HFFc6 (cell line): ENCODE data around the gene DPP6. TPM values are rescaled to one million over a fixed set of nuclear protein-coding genes. Genes with fewer than 3 reads are reported as not detected.

Experiments used
- DNase-seq: peaks from one replicate; pipeline ENCODE4 v3.0.0-alpha.2; 2018
- H3K27ac Mint-ChIP-seq: 2 replicates; pipeline ENCODE4 v1.8.0; 2020; ENCODE audit warnings: mild to moderate bottlenecking, mixed read lengths
- H3K27me3 Mint-ChIP-seq: 2 replicates; pipeline ENCODE4 v1.8.0; 2021; ENCODE audit warnings: mild to moderate bottlenecking, moderate library complexity, mixed read lengths; ENCODE audit not compliant: insufficient read depth
- H3K36me3 Mint-ChIP-seq: 2 replicates; pipeline ENCODE4 v1.8.0; 2021; ENCODE audit warnings: low read depth, mixed read lengths
- H3K4me1 Mint-ChIP-seq: 2 replicates; pipeline ENCODE4 v1.8.0; 2020; ENCODE audit warnings: low read depth, mixed read lengths
- H3K4me3 Mint-ChIP-seq: 2 replicates; pipeline ENCODE4 v1.8.0; 2020; ENCODE audit warnings: mild to moderate bottlenecking, moderate library complexity, mixed read lengths
- H3K9me3 Mint-ChIP-seq: 2 replicates; pipeline ENCODE4 v1.8.0; 2020; ENCODE audit warnings: mild to moderate bottlenecking, mixed read lengths
- total RNA-seq, 6 experiments: library from RNA; stranded (reverse); fragmentation: NEBNext Ultra II Directional; extraction: Animal tissue kit (Norgen Biotek cat#: 25700); gene quantifications; 2 replicates in 1 of 6; 3 replicates in 5 of 6; pipeline ENCODE4 v1.2.3, GENCODE V29; 2021
- TF ChIP-seq, protein P1 (sequence below): fragments of 200-600 bp; sonication (generic); IDR thresholded peaks from 2 replicates; pipeline ENCODE4 v1.5.0; 2021; ENCODE audit warnings: antibody characterized with exemption, mild to moderate bottlenecking

The DPP6 gene
- total RNA-seq, 6 experiments from 2014 or later = not detected

DNA sequence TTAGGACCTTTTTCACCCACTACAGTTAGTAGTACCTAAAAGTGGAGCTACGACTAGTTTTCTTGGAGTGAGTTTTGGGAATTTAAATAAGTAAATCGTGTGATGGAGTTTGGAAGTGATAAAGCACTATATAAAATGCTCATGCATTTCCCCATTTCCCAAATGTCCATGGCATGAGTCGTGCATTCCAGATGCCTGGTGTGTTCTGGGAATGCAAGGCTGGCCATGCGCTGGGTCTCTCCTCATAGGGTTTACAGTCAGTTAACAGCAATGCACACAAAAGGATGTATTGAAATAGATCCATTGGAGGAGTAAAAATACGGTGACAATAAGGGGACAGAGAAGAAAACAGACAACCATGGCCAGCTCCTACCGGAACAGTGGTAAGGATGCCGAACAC is 149.8 kb downstream of the DPP6 start:
- TF ChIP-seq, protein P1, sequence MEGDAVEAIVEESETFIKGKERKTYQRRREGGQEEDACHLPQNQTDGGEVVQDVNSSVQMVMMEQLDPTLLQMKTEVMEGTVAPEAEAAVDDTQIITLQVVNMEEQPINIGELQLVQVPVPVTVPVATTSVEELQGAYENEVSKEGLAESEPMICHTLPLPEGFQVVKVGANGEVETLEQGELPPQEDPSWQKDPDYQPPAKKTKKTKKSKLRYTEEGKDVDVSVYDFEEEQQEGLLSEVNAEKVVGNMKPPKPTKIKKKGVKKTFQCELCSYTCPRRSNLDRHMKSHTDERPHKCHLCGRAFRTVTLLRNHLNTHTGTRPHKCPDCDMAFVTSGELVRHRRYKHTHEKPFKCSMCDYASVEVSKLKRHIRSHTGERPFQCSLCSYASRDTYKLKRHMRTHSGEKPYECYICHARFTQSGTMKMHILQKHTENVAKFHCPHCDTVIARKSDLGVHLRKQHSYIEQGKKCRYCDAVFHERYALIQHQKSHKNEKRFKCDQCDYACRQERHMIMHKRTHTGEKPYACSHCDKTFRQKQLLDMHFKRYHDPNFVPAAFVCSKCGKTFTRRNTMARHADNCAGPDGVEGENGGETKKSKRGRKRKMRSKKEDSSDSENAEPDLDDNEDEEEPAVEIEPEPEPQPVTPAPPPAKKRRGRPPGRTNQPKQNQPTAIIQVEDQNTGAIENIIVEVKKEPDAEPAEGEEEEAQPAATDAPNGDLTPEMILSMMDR = no peak
- DNase-seq = no peak
- H3K36me3 Mint-ChIP-seq = peaks cover 10% of the 10 kb centered on the region
- H3K4me3 Mint-ChIP-seq = no peak overlapping the region
- no peak overlapping the region for H3K27ac Mint-ChIP-seq
- H3K27me3 Mint-ChIP-seq = no peaks in the 10 kb centered on the region; the same call in 1 of the 2 replicates
- no peaks in the 10 kb centered on the region for H3K4me1 Mint-ChIP-seq
- peaks cover 58% of the 10 kb centered on the region for H3K9me3 Mint-ChIP-seq

DNA sequence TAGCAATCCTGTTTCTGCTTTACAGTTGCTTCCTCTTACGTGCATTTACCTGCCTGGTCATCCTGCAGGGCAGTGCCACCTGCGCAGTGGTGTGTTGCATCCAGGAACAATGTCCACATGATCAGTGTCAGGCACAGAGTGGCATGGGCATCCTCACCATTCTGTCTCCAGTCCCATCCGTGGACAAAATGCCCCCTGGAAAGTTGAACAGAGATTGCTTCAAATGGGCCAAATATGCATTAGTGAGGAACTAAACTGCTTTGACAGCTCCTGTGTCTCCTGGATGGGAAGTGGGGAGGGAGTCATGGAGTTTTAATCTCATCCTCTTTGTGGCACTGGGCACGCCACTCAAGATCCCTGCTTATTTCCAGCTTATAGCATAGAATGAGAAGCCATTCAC is 151.8 kb downstream of the DPP6 start:
- H3K27ac Mint-ChIP-seq = no peak overlapping the region
- H3K9me3 Mint-ChIP-seq = peaks cover 57% of the 10 kb centered on the region
- TF ChIP-seq, protein P1 = no peak
- peaks cover 10% of the 10 kb centered on the region for H3K36me3 Mint-ChIP-seq
- DNase-seq = no peak
- no peaks in the 10 kb centered on the region for H3K4me1 Mint-ChIP-seq
- H3K4me3 Mint-ChIP-seq = no peak overlapping the region
- no peaks in the 10 kb centered on the region; the same call in 1 of the 2 replicates for H3K27me3 Mint-ChIP-seq

DNA sequence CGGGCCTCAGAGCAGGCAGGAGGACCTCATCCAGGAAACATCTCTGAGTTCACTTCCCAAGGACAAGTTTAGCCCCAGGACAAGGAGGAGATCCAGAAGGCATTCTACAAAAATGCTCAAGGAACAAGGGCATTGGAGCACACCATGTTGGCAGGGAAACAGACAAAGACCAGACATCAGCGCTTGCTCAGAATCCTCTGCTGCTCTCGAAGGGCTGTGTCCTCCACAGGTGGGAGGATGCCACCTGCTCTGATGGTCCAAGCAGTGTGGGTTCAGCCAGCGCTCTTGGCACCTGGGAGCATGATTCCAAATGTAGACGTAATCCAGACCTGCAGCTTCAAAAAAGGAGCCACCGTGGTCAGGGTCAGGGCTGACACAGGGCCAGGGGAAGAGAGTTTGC is 160.7 kb downstream of the DPP6 start:
- no peaks in the 10 kb centered on the region for H3K36me3 Mint-ChIP-seq
- no peak overlapping the region for H3K4me3 Mint-ChIP-seq
- H3K27ac Mint-ChIP-seq = no peak overlapping the region

DNA sequence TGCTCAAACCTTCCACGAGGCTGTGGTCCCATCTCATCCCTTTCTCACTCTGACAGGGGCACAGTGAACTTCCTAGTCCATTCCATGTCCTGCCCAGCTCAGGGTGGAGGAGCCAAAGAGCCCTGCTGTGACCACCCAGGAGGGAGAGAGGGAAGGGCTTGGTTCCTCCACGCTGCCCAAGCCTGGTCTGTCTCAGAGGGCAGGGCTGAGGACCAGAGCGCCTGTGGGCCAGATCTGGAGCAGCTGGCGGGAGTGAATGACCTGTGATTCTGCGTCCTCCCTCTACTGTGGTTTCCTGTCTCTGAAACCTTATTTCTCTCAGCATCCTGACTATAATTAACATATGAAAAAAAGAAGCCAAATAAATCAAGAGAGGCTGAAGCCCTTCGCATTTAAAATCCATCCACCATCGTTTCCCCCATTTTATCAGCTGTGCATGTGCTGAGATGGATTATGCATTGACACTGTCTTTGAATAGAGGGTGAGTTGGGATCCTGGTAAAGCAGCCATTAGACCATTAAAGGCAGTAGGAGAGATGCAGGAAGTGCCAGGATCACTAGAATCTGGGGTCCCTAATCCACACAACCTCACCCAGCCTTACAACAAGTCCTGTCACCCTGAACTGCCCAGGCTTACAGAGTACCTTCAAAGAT is 165.6 kb downstream of the DPP6 start:
- TF ChIP-seq, protein P1 = no peak
- H3K4me1 Mint-ChIP-seq = no peaks in the 10 kb centered on the region
- H3K4me3 Mint-ChIP-seq = no peak overlapping the region
- DNase-seq = no peak
- H3K27me3 Mint-ChIP-seq = no peaks in the 10 kb centered on the region; the same call in none of the 2 replicates
- H3K9me3 Mint-ChIP-seq = peaks cover 70% of the 10 kb centered on the region
- H3K36me3 Mint-ChIP-seq = no peaks in the 10 kb centered on the region
- H3K27ac Mint-ChIP-seq = no peak overlapping the region

More for the DNA sequence above, 160.7 kb downstream of the DPP6 start:
- H3K4me1 Mint-ChIP-seq = no peaks in the 10 kb centered on the region
- TF ChIP-seq, protein P1 = no peak
- no peaks in the 10 kb centered on the region; the same call in 1 of the 2 replicates for H3K27me3 Mint-ChIP-seq
- H3K9me3 Mint-ChIP-seq = peaks cover 85% of the 10 kb centered on the region
- DNase-seq = no peak

DNA sequence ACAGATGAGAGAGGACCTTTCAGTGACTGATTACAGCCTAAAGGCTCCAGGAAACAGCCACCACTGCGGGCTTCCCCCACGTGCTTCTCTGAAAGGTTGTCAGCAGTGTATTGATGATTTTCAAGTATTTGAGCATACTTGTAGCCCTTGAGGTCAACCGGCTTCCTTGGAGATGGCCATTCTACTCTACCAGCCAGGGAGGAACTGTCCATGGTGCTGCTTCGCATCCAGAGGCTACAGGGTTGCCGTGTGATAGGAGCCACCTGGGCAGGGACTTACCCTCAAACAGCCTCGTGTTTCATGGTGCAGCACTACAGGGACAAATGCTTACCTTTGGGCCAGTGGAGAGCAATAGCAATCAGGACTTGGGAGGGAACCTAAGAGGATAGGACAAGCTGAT is 179.5 kb downstream of the DPP6 start:
- Mint-ChIP-seq H3K27me3 (peaks cover under 1% of the 10 kb centered on the region; the same call in 1 of the 2 replicates), H3K27ac (no peak overlapping the region), H3K36me3 (no peaks in the 10 kb centered on the region; the same call in 1 of the 2 replicates), H3K4me3 (no peak overlapping the region), H3K4me1 (no peaks in the 10 kb centered on the region), H3K9me3 (peaks cover 71% of the 10 kb centered on the region)
- no peak for DNase-seq
- TF ChIP-seq, protein P1 = no peak
